DND-41 (cell line): ENCODE results near the gene STXBP6.

Experiments used
- EZH2 ChIP-seq: IDR thresholded peaks from 3 replicates; pipeline ENCODE4 v1.6.1; 2012; ENCODE audit warnings: borderline replicate concordance, low read depth, mild to moderate bottlenecking, moderate library complexity, low read length, inconsistent platforms; ENCODE audit not compliant: severe bottlenecking
- TF ChIP-seq, protein P1 (sequence below): IDR thresholded peaks from 2 replicates; pipeline ENCODE4 v1.5.1; 2012; ENCODE audit warnings: borderline replicate concordance, low read length, moderate library complexity, mild to moderate bottlenecking; ENCODE audit not compliant: poor library complexity, severe bottlenecking; ENCODE audit errors: extremely low read depth

DNA sequence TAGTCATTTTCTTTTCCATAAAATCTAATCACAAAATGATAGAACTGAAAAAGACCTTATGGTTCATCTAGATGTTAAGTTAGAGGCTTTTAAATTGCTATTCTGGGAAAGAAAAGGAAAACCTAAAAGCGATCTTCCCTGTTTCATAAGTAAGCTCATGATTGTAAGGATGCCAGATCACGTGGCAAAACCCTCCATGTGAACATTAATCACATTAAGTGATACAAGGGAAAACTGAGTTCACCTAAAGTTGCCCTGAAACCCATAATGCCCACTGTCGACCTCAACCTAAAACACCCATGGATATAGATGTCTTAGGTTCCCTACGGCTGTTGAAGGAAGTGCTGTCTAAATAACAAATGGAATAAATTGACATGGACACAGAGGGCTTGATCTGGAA lies 3.0 kb upstream of the STXBP6 start:
- no peak for TF ChIP-seq EZH2
- TF ChIP-seq, protein P1, sequence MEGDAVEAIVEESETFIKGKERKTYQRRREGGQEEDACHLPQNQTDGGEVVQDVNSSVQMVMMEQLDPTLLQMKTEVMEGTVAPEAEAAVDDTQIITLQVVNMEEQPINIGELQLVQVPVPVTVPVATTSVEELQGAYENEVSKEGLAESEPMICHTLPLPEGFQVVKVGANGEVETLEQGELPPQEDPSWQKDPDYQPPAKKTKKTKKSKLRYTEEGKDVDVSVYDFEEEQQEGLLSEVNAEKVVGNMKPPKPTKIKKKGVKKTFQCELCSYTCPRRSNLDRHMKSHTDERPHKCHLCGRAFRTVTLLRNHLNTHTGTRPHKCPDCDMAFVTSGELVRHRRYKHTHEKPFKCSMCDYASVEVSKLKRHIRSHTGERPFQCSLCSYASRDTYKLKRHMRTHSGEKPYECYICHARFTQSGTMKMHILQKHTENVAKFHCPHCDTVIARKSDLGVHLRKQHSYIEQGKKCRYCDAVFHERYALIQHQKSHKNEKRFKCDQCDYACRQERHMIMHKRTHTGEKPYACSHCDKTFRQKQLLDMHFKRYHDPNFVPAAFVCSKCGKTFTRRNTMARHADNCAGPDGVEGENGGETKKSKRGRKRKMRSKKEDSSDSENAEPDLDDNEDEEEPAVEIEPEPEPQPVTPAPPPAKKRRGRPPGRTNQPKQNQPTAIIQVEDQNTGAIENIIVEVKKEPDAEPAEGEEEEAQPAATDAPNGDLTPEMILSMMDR = no peak
